Measurements from ENCODE around the gene COG3.

The COG3 gene

GRCh38 chr13:45548281-45548680 lies 83.5 kb downstream of the COG3 start:
- TF ChIP-seq CTCF (conservative IDR thresholded peaks at IDR 0.05): no peak
- no peak overlapping the region for H3K27ac ChIP-seq

GRCh38 chr13:45554604-45555109 lies 89.9 kb downstream of the COG3 start:
- no peak overlapping the region for H3K27ac ChIP-seq
- no peak for TF ChIP-seq CTCF (conservative IDR thresholded peaks at IDR 0.05)

GRCh38 chr13:45564133-45564776 lies 99.5 kb downstream of the COG3 start:
- no peak for TF ChIP-seq CTCF (conservative IDR thresholded peaks at IDR 0.05)

GRCh38 chr13:45565331-45565730 lies 100.6 kb downstream of the COG3 start:
- H3K27ac ChIP-seq: no peak overlapping the region
- TF ChIP-seq CTCF (conservative IDR thresholded peaks at IDR 0.05): no peak

More at GRCh38 chr13:45564133-45564776, 99.5 kb downstream of the COG3 start:
- no peak overlapping the region for H3K27ac ChIP-seq

GRCh38 chr13:45575146-45575829 lies 110.5 kb downstream of the COG3 start:
- H3K27ac ChIP-seq: no peak overlapping the region
- no peak for TF ChIP-seq CTCF (conservative IDR thresholded peaks at IDR 0.05)

- TF ChIP-seq CTCF (conservative IDR thresholded peaks at IDR 0.05): no peak
- no peak overlapping the region for H3K27ac ChIP-seq
Observed at GRCh38 chr13:45575830-45576180, 111.1 kb downstream of the COG3 start.

- TF ChIP-seq CTCF (conservative IDR thresholded peaks at IDR 0.05): no peak
Observed at GRCh38 chr13:45576466-45576865, 111.7 kb downstream of the COG3 start.

More at GRCh38 chr13:45576466-45576865, 111.7 kb downstream of the COG3 start:
- no peak overlapping the region for H3K27ac ChIP-seq

Measured in VCaP (cell line).